ENCODE data around the gene DVL1. TPM values are rescaled to one million over a fixed set of nuclear protein-coding genes. Genes with fewer than 3 reads are reported as not detected.

DVL1 gene
- total and polyA plus RNA-seq, 9 of the 15 experiments (the other 6 are each of a cell fraction or from before 2014, with no cell fraction given): 0.62 to 135 (median 24.3) TPM

- in situ Hi-C loops (cut with MboI) (no loop called here), intact Hi-C loops (cut with micrococcal nuclease) (loop anchor here (5.0 to 10.0 kb wide), 2 partner anchors 70 to 917 kb away; partner anchors contain the start of genes AURKAIP1 and SKI)
- H3K9me3 ChIP-seq (replicated peaks; ENCODE audit: control insufficient read depth, insufficient read depth, low read depth, low read length): no peaks in the 10 kb centered on the region
- peak overlapping the region; percentile 73; the same call in 2 of the 3 replicates for H3K27ac ChIP-seq (ENCODE audit: extremely low read depth, low read depth, low read length)
- H3K4me3 ChIP-seq: peak overlapping the region; percentile 94
- H3K9ac ChIP-seq (ENCODE audit: insufficient read depth in 1 of 2, low read depth in 2 of 2, low read length in 2 of 2): peak overlapping the region; percentile 69 to 97
- peaks cover 5% of the 10 kb centered on the region for H3K9me1 ChIP-seq (ENCODE audit: control insufficient read depth, insufficient read depth, low read length)
- no peaks in the 10 kb centered on the region for H3K27me3 ChIP-seq (ENCODE audit: control insufficient read depth in 2 of 2, insufficient read depth in 2 of 2, low read length in 2 of 2)
- H3K4me2 ChIP-seq (ENCODE audit: insufficient read depth, low read length): peak overlapping the region; percentile 75
- WGBS (ENCODE audit: insufficient coverage, low coverage, missing lambda C conversion rate): 2% methylated on average over 38 of the region's 83 CpGs
- peaks cover 54% of the 10 kb centered on the region for H3K79me2 ChIP-seq (ENCODE audit: control insufficient read depth, insufficient read depth, low read length)
- ChIA-PET CTCF (ENCODE audit: low intra/inter-chr PET ratio) (no interaction called here), POLR2A (interaction anchor here (1.0 kb wide), 1 partner anchor 86 kb away, joined by 3 read pairs; no protein-coding TSS in a partner anchor)
- DNase-seq (ENCODE audit: extremely low read depth in 1 of 4, low spot score in 3 of 4) (peak; percentile 64 to 75 (median 70)), ATAC-seq (peak; percentile 15), FAIRE-seq (no peak)
- peaks cover 36% of the 10 kb centered on the region for H3K36me3 ChIP-seq (ENCODE audit: control insufficient read depth, insufficient read depth, low read length)
- peaks cover 27% of the 10 kb centered on the region for H4K20me1 ChIP-seq (replicated peaks; ENCODE audit: control insufficient read depth, insufficient read depth, low read length)
- H2AFZ ChIP-seq (ENCODE audit: low read depth, low read length): peak overlapping the region; percentile 53; the same call in 1 of the 2 replicates
- peaks cover 41 to 96% of the 10 kb centered on the region in 2 experiments for H3K4me1 ChIP-seq (replicated peaks in 1 of 2; ENCODE audit: control insufficient read depth in 2 of 2, insufficient read depth in 2 of 2, low read length in 2 of 2)
- no TSS peak for BruUV-seq (replicated peaks)
- TF ChIP-seq CCNT2 (IDR thresholded peaks at IDR 0.05; ENCODE audit: borderline replicate concordance, extremely low read depth, insufficient read length, low read depth, low read length): no peak
- TF ChIP-seq ZBTB1 (CRISPR knock-in tag; IDR thresholded peaks at IDR 0.05; ENCODE audit: borderline replicate concordance, low read depth): peak; percentile 69; the same call in 1 of the 2 replicates
- TF ChIP-seq EGR1 (conservative IDR thresholded peaks at IDR 0.05): peak; percentile 90
- peak; percentile 3 for TF ChIP-seq FUS (optimal IDR thresholded peaks at IDR 0.05; ENCODE audit: low read depth, low read length)
- peak; percentile 79; the same call in 1 of the 2 replicates for TF ChIP-seq PHF8 (IDR thresholded peaks at IDR 0.05; ENCODE audit: borderline replicate concordance, low read length)
- TF ChIP-seq RUNX1 (IDR thresholded peaks at IDR 0.05; ENCODE audit: low read depth): no peak
- peak; percentile 57 for TF ChIP-seq KDM5B (IDR thresholded peaks at IDR 0.05; ENCODE audit: insufficient replicate concordance, low read depth, low read length)
- 0 out of 4 replicates have a peak, but pooled peaks of 1 of the 2 experiments have one; percentile 30 for TF ChIP-seq FOXA3 (CRISPR knock-in tag; conservative IDR thresholded peaks at IDR 0.05 in 1 of 2, IDR thresholded peaks at IDR 0.05 in 1 of 2)
- TF ChIP-seq ERF (CRISPR knock-in tag; IDR thresholded peaks at IDR 0.05): 0 out of 2 replicates have a peak, but pooled peaks have one; percentile 30
- peak in 1 of 2 experiments; percentile 30; a peak in 2 of 4 replicates for TF ChIP-seq SIN3A (IDR thresholded peaks at IDR 0.05; ENCODE audit: borderline replicate concordance in 2 of 2, control insufficient read depth in 1 of 2, low read depth in 2 of 2, low read length in 2 of 2)
- peak in 1 of 2 experiments; percentile 68; a peak in 1 of 4 replicates for TF ChIP-seq HDAC1 (IDR thresholded peaks at IDR 0.05)
- TF ChIP-seq ZNF740 (CRISPR knock-in tag; IDR thresholded peaks at IDR 0.05): 0 out of 2 replicates have a peak, but pooled peaks have one; percentile 42
- no peak for TF ChIP-seq ZNF740 (tag; IDR thresholded peaks at IDR 0.05)
- TF ChIP-seq CBFA2T2 (conservative IDR thresholded peaks at IDR 0.05): no peak
- TF ChIP-seq YY1 (IDR thresholded peaks at IDR 0.05; ENCODE audit: borderline replicate concordance in 1 of 3, control insufficient read depth in 1 of 3, extremely low read depth in 1 of 3, insufficient read depth in 3 of 3, insufficient read length in 1 of 3, insufficient replicate concordance in 2 of 3, low read depth in 1 of 3, low read length in 2 of 3): peak in 1 of 3 experiments; percentile 6
- peak; percentile 15 for TF ChIP-seq TAF1 (IDR thresholded peaks at IDR 0.05; ENCODE audit: control insufficient read depth, extremely low read depth, insufficient read depth, low read length, severe bottlenecking)
Observed at GRCh38 chr1:1307261-1307922, 41.8 kb downstream of the DVL1 start.
